ENCODE measurements around the gene RALGAPA1. TPM values are rescaled to one million over a fixed set of nuclear protein-coding genes. Genes with fewer than 3 reads are reported as not detected.

RALGAPA1 gene
- polyA plus RNA-seq, 3 donors from 2014 or later = 13.1 to 31.2 (median 19.8) TPM

- no peak overlapping the region for H3K27ac Mint-ChIP-seq
- H3K9me3 Mint-ChIP-seq = no peaks in the 10 kb centered on the region
- no peak overlapping the region for H3K4me3 Mint-ChIP-seq
- H3K36me3 Mint-ChIP-seq = peaks cover 11 to 35% (median 13%) of the 10 kb centered on the region in 3 donors
- H3K4me1 Mint-ChIP-seq = no peaks in the 10 kb centered on the region
- no peak for DNase-seq
- H3K27me3 Mint-ChIP-seq (ENCODE audit: low read depth in 3 of 3) = no peaks in the 10 kb centered on the region
Observed at GRCh38 chr14:35578639-35579038, 230.5 kb downstream of the RALGAPA1 start.

DNA sequence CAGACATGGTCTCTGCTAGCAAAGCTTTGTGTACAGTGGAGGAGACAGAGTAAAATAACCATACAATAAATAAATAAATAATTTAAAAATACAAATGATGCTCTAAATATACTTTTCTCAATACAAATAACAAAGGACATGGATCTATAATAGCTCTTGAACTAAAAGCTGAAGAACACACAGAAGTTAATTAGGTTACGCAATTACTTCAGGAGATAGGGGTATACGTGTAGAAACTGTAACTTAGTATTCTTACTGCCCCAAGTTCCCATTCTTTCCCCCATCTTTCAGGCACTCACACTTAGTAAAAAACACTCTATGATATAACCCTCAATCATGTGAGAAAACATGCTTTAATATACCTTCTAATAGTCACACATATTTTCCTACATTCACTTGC lies 231.0 kb downstream of the RALGAPA1 start:
- H3K9me3 Mint-ChIP-seq = no peaks in the 10 kb centered on the region
- H3K36me3 Mint-ChIP-seq = peaks cover 6 to 33% (median 10%) of the 10 kb centered on the region in 3 donors
- no peaks in the 10 kb centered on the region for H3K4me1 Mint-ChIP-seq
- H3K27me3 Mint-ChIP-seq (ENCODE audit: low read depth in 3 of 3) = no peaks in the 10 kb centered on the region
- DNase-seq = no peak
- no peak overlapping the region for H3K4me3 Mint-ChIP-seq
- no peak overlapping the region for H3K27ac Mint-ChIP-seq

DNA sequence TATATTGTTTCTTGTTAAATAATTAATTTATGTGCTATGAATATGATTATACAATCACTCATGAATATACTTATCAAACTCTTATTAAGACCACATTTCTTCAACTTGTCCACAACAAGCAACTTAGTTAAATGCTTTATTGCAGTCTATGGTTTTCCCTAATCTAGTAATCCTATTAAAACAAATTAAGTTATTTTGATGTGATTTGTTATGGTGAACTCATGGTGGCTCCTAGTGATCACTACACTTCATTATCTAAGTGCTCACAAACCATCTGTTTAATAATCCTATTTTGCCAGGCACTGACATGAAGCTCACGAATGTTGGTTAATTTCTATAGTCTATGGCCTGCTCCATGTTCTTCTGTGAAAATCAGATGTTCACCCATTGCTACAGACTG lies 232.2 kb downstream of the RALGAPA1 start:
- Mint-ChIP-seq H3K9me3 (no peaks in the 10 kb centered on the region), H3K4me1 (no peaks in the 10 kb centered on the region)

GRCh38 chr14:35576260-35576659 lies 232.8 kb downstream of the RALGAPA1 start:
- no peak overlapping the region for H3K27ac Mint-ChIP-seq
- H3K36me3 Mint-ChIP-seq = peaks cover 4 to 30% (median 12%) of the 10 kb centered on the region in 3 donors
- no peaks in the 10 kb centered on the region for H3K4me1 Mint-ChIP-seq
- H3K4me3 Mint-ChIP-seq = no peak overlapping the region
- no peaks in the 10 kb centered on the region for H3K9me3 Mint-ChIP-seq
- H3K27me3 Mint-ChIP-seq (ENCODE audit: low read depth in 3 of 3) = no peaks in the 10 kb centered on the region
- no peak for DNase-seq

More for the DNA sequence above, 232.2 kb downstream of the RALGAPA1 start:
- H3K4me3 Mint-ChIP-seq = no peak overlapping the region
- no peak for DNase-seq
- H3K36me3 Mint-ChIP-seq = peaks cover 4 to 33% (median 12%) of the 10 kb centered on the region in 3 donors
- H3K27ac Mint-ChIP-seq = no peak overlapping the region
- H3K27me3 Mint-ChIP-seq (ENCODE audit: low read depth in 3 of 3) = no peaks in the 10 kb centered on the region

GRCh38 chr14:35573911-35574310 lies 235.2 kb downstream of the RALGAPA1 start:
- no peaks in the 10 kb centered on the region for H3K27me3 Mint-ChIP-seq (ENCODE audit: low read depth in 3 of 3)
- H3K4me1 Mint-ChIP-seq = no peaks in the 10 kb centered on the region

GRCh38 chr14:35571598-35571997 lies 237.5 kb downstream of the RALGAPA1 start:
- Mint-ChIP-seq H3K36me3 (peaks cover 4 to 23% (median 14%) of the 10 kb centered on the region in 3 donors), H3K9me3 (no peaks in the 10 kb centered on the region), H3K27me3 (ENCODE audit: low read depth in 3 of 3) (no peaks in the 10 kb centered on the region), H3K27ac (no peak overlapping the region), H3K4me3 (no peak overlapping the region), H3K4me1 (no peaks in the 10 kb centered on the region)
- no peak for DNase-seq

More at GRCh38 chr14:35573911-35574310, 235.2 kb downstream of the RALGAPA1 start:
- no peak overlapping the region for H3K27ac Mint-ChIP-seq
- no peak for DNase-seq
- no peak overlapping the region for H3K4me3 Mint-ChIP-seq
- peaks cover under 1 to 31% (median 14%) of the 10 kb centered on the region in 3 donors for H3K36me3 Mint-ChIP-seq
- no peaks in the 10 kb centered on the region for H3K9me3 Mint-ChIP-seq

- DNase-seq = no peak
- no peak overlapping the region for H3K4me3 Mint-ChIP-seq
- H3K36me3 Mint-ChIP-seq = peaks cover 4 to 9% (median 7%) of the 10 kb centered on the region in 3 donors
- no peaks in the 10 kb centered on the region for H3K27me3 Mint-ChIP-seq (ENCODE audit: low read depth in 3 of 3)
- no peaks in the 10 kb centered on the region for H3K9me3 Mint-ChIP-seq
- H3K4me1 Mint-ChIP-seq = no peaks in the 10 kb centered on the region
- no peak overlapping the region for H3K27ac Mint-ChIP-seq
Observed at GRCh38 chr14:35565871-35566464, 243.1 kb downstream of the RALGAPA1 start.

DNA sequence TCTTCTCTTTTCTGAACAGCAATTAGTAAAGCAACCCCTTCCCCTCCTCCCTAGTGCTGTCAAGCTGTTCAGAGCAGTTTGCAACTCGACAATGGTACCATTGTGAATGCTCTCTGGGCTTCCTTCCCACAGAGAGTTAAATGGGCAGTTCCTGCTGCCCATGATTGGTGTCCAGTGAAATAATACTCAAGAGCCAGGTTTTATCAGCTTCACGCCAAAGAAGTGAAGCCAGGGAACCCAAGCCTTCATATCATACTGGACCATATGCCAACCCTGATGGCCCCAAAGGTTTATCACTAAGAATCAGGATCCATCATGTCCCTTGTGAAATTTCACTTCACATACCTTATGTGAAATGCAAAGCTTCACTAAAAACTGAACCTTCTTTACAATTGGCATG lies 250.4 kb downstream of the RALGAPA1 start:
- H3K9me3 Mint-ChIP-seq = no peaks in the 10 kb centered on the region
- H3K27me3 Mint-ChIP-seq (ENCODE audit: low read depth in 3 of 3) = no peaks in the 10 kb centered on the region
- no peaks in the 10 kb centered on the region for H3K4me1 Mint-ChIP-seq
- H3K36me3 Mint-ChIP-seq = peaks cover 8 to 11% (median 8%) of the 10 kb centered on the region in 3 donors
- H3K27ac Mint-ChIP-seq = no peak overlapping the region
- no peak for DNase-seq
- no peak overlapping the region for H3K4me3 Mint-ChIP-seq

DNA sequence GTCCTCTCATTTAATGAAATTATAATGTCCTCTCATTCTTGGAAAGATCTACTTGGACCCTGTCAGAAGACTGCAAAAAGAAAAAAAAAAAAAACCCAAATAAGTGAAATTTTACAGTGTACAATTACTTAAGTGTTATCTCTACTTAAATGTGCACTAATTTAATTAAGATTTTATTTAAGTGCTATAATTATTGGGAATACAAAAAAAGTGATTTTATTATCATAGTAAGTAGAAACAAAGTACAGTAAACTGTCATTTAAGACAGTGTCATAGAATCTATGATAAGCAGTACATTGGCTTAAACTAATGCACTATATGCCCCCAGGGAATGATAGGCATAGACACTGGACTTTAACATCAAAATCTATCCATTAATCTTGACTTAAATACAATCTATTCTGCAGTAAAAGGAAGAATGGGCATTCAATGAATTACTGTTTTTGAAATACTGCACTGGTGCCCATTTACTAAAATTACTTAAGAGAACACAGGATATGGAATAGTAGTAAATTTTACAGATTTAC lies 251.8 kb downstream of the RALGAPA1 start:
- Mint-ChIP-seq H3K4me1 (no peaks in the 10 kb centered on the region), H3K27me3 (ENCODE audit: low read depth in 3 of 3) (no peaks in the 10 kb centered on the region), H3K9me3 (no peaks in the 10 kb centered on the region), H3K36me3 (peaks cover 8% of the 10 kb centered on the region in 3 donors), H3K27ac (no peak overlapping the region), H3K4me3 (no peak overlapping the region)
- DNase-seq = no peak

DNA sequence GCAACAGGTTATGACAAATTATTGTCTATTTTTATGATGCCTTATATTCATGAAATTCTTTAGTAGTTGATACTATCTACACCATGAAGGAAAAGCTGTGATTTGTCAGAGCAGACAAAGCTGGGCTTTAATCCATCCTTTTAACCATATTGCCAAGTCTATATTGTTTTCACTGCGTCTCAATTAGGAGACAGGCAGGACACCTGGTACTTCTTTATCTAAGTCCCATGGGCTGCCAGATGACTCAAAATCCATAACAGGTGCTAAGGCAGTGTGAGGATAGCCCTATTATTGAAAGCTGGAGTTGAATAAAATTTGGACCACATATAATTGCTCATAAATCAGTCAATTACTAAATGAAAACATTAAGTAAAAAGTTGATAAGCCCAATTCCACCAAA lies 252.5 kb downstream of the RALGAPA1 start:
- Mint-ChIP-seq H3K36me3 (peaks cover 8% of the 10 kb centered on the region in 3 donors), H3K9me3 (no peaks in the 10 kb centered on the region), H3K4me1 (no peaks in the 10 kb centered on the region), H3K4me3 (no peak overlapping the region), H3K27me3 (ENCODE audit: low read depth in 3 of 3) (no peaks in the 10 kb centered on the region), H3K27ac (no peak overlapping the region)
- DNase-seq = no peak

DNA sequence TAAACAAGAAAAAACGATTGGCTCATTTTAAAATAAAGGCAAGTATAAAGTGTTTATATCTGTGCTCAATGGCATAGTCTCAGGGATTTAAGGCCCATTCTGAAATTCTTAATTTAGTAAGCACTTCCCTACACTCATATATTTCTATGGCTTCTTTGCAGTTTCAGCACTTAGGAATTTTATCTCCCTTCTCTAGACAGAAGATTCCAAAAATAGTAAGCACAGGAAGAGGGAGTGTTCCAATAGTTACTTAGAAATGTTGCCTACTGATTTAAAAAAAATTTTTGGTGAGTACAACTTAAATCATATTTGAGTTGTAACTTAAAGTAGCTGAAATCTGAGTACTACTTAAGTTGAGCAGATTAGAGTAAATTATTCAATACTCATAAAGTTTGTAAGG lies 255.3 kb downstream of the RALGAPA1 start:
- DNase-seq = no peak
- Mint-ChIP-seq H3K27me3 (ENCODE audit: low read depth in 3 of 3) (no peaks in the 10 kb centered on the region), H3K4me3 (no peak overlapping the region)

GRCh38 chr14:35551081-35551480 lies 258.0 kb downstream of the RALGAPA1 start:
- H3K27ac Mint-ChIP-seq = no peak overlapping the region
- no peak overlapping the region for H3K4me3 Mint-ChIP-seq
- H3K27me3 Mint-ChIP-seq (ENCODE audit: low read depth in 3 of 3) = no peaks in the 10 kb centered on the region
- no peaks in the 10 kb centered on the region for H3K4me1 Mint-ChIP-seq
- peaks cover 7 to 17% (median 14%) of the 10 kb centered on the region in 3 donors for H3K36me3 Mint-ChIP-seq
- DNase-seq = no peak
- H3K9me3 Mint-ChIP-seq = no peaks in the 10 kb centered on the region

More for the DNA sequence above, 255.3 kb downstream of the RALGAPA1 start:
- Mint-ChIP-seq H3K36me3 (peaks cover 0 to 8% (median 5%) of the 10 kb centered on the region in 3 donors), H3K4me1 (no peaks in the 10 kb centered on the region), H3K27ac (no peak overlapping the region), H3K9me3 (no peaks in the 10 kb centered on the region)

DNA sequence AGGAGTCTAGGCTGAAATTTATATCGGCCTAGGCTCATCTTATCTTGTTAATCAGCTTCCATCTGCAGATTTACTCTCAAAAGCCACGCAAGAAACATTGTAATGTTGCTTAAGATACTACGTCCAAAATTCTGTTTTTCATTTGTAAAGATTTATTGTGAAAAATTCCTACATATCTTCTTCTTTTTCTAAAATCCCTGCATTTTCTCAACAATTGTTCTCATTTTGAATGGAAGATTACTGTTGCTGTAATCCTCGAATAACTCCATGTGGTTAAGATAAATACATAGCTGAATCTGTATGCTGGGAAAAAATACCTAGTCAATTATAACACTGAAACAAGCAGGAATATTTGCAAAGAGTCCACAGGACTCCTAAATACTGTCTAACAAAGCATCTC lies 259.5 kb downstream of the RALGAPA1 start:
- Mint-ChIP-seq H3K9me3 (no peaks in the 10 kb centered on the region), H3K27me3 (ENCODE audit: low read depth in 3 of 3) (no peaks in the 10 kb centered on the region), H3K36me3 (peaks cover 7 to 15% (median 9%) of the 10 kb centered on the region in 3 donors), H3K4me1 (no peaks in the 10 kb centered on the region), H3K4me3 (no peak overlapping the region), H3K27ac (no peak overlapping the region)
- DNase-seq = no peak

DNA sequence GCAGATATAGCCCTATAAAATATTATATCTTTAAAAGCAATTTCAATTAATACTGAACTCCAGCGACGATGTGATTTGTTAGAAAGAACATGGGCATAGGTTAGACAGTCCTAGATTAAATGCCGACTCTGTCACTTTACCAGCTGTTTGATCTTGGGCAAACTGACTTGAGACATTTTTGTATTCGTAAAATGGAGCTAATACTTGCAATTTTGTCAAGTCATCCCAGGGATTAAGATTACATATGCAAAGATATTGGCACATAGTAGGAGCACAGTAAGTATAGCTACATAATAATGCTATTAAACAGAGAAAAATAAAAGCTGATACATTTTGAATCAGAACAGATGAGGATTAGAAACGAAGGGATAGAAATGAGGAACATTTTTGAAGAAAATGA lies 266.1 kb downstream of the RALGAPA1 start:
- peaks cover 10 to 28% (median 17%) of the 10 kb centered on the region in 3 donors for H3K36me3 Mint-ChIP-seq
- no peak overlapping the region for H3K4me3 Mint-ChIP-seq
- no peaks in the 10 kb centered on the region for H3K4me1 Mint-ChIP-seq
- no peak overlapping the region for H3K27ac Mint-ChIP-seq
- H3K27me3 Mint-ChIP-seq (ENCODE audit: low read depth in 3 of 3) = peaks cover 0 to 2% (median 0%) of the 10 kb centered on the region in 3 donors
- DNase-seq = no peak
- no peaks in the 10 kb centered on the region for H3K9me3 Mint-ChIP-seq

- H3K27ac Mint-ChIP-seq = no peak overlapping the region
- peaks cover 7 to 18% (median 13%) of the 10 kb centered on the region in 3 donors for H3K27me3 Mint-ChIP-seq (ENCODE audit: low read depth in 3 of 3)
Observed at GRCh38 chr14:35539969-35540368, 269.1 kb downstream of the RALGAPA1 start.

More at GRCh38 chr14:35539969-35540368, 269.1 kb downstream of the RALGAPA1 start:
- Mint-ChIP-seq H3K4me3 (no peak overlapping the region), H3K9me3 (no peaks in the 10 kb centered on the region), H3K36me3 (peaks cover 9 to 35% (median 30%) of the 10 kb centered on the region in 3 donors), H3K4me1 (peaks cover 6 to 12% of the 10 kb centered on the region in 2 donors)
- no peak for DNase-seq
